SK-N-MC (cell line): Measurements from ENCODE around the gene EPS15.

Experiments used
- EZH2 ChIP-seq: fragments of 200-600 bp; sonication (generic); IDR thresholded peaks from one replicate; pipeline ENCODE4 v1.6.1; 2017; ENCODE audit warnings: antibody characterized with exemption
- POLR2AphosphoS5 ChIP-seq: IDR thresholded peaks from 2 replicates; pipeline ENCODE4 v1.6.1; 2012; ENCODE audit warnings: mild to moderate bottlenecking, low read depth, low read length, borderline replicate concordance

- TF ChIP-seq EZH2 (no peak), POLR2AphosphoS5 (no peak)
These were observed 5.8 kb upstream of the EPS15 start for GRCh38 chr1:51524817-51525216.
